ENCODE data around the gene UTP25. TPM values are rescaled to one million over a fixed set of nuclear protein-coding genes. Genes with fewer than 3 reads are reported as not detected.

UTP25 gene
- total RNA-seq, 1 donor from 2014 or later, result 7.4 TPM

DNA sequence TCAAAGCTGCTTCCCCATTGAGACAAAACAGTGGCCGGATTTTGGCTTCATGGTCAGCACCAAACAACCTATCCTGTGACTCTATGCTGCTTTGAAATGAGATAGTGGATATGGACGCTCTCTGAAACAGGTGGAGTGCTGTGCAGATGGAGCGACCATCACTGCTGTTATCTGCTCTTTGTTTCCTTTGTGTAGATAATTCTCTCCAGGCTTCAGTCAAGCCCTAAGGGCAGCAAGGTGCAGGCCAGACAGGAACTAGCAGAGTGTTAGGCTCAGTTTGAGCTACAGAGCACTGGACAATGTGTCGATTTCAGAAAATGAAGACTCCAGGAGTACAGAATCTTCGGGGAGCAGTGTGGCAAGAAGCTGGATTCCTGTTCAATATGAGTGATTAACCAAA, 17.0 kb upstream of the UTP25 start:
- Mint-ChIP-seq H3K27me3 (ENCODE audit: low read depth, unreplicated experiment) (no peaks in the 10 kb centered on the region), H3K27ac (ENCODE audit: unreplicated experiment) (peak overlapping the region; percentile 20), H3K36me3 (ENCODE audit: low read depth, unreplicated experiment) (peaks cover 2% of the 10 kb centered on the region), H3K9me3 (ENCODE audit: unreplicated experiment) (no peaks in the 10 kb centered on the region), H3K4me1 (ENCODE audit: low read depth, unreplicated experiment) (peaks cover 25% of the 10 kb centered on the region), H3K4me3 (ENCODE audit: unreplicated experiment) (no peak overlapping the region)
- TF ChIP-seq EZH2 (IDR thresholded peaks at IDR 0.05; ENCODE audit: insufficient read depth, low read length) (no peak), CTCF (IDR thresholded peaks at IDR 0.05; ENCODE audit: insufficient read depth, low read depth, low read length) (no peak)
- Histone ChIP-seq H3K4me1 (ENCODE audit: insufficient read depth, low read length) (peaks cover 23% of the 10 kb centered on the region), H3K4me2 (ENCODE audit: low read length) (no peak overlapping the region), H4K20me1 (ENCODE audit: insufficient read depth, low read length) (no peaks in the 10 kb centered on the region), H3K27ac (ENCODE audit: low read depth, low read length) (no peak overlapping the region), H3K36me3 (ENCODE audit: insufficient read depth, low read length) (no peaks in the 10 kb centered on the region), H3K4me3 (ENCODE audit: insufficient read depth, low read depth, low read length) (no peak overlapping the region), H3K9ac (ENCODE audit: low read length) (no peak overlapping the region), H3K27me3 (ENCODE audit: insufficient read depth, low read length) (no peaks in the 10 kb centered on the region), H2AFZ (ENCODE audit: low read depth, low read length) (no peak overlapping the region), H3K79me2 (ENCODE audit: insufficient read depth, low read length) (no peaks in the 10 kb centered on the region), H3K9me3 (ENCODE audit: insufficient read depth, low read depth, low read length) (no peaks in the 10 kb centered on the region)
- no peak for DNase-seq (ENCODE audit: low read depth)
- FAIRE-seq, result no peak

GRCh38 chr1:209813902-209814301, 13.9 kb upstream of the UTP25 start:
- no peak overlapping the region for H2AFZ ChIP-seq (ENCODE audit: low read depth, low read length)
- FAIRE-seq (no peak), DNase-seq (ENCODE audit: low read depth) (no peak)
- H3K27ac ChIP-seq (ENCODE audit: low read depth, low read length), result no peak overlapping the region
- H4K20me1 ChIP-seq (ENCODE audit: insufficient read depth, low read length), result no peaks in the 10 kb centered on the region
- H3K27ac Mint-ChIP-seq (ENCODE audit: unreplicated experiment), result no peak overlapping the region
- no peak overlapping the region for H3K4me3 Mint-ChIP-seq (ENCODE audit: unreplicated experiment)
- peaks cover 15% of the 10 kb centered on the region for H3K4me1 Mint-ChIP-seq (ENCODE audit: low read depth, unreplicated experiment)
- H3K27me3 ChIP-seq (ENCODE audit: insufficient read depth, low read length), result no peaks in the 10 kb centered on the region
- no peaks in the 10 kb centered on the region for H3K4me1 ChIP-seq (ENCODE audit: insufficient read depth, low read length)
- H3K79me2 ChIP-seq (ENCODE audit: insufficient read depth, low read length), result no peaks in the 10 kb centered on the region
- H3K9me3 ChIP-seq (ENCODE audit: insufficient read depth, low read depth, low read length), result no peaks in the 10 kb centered on the region
- H3K36me3 Mint-ChIP-seq (ENCODE audit: low read depth, unreplicated experiment), result peaks cover 2% of the 10 kb centered on the region
- peaks cover 6% of the 10 kb centered on the region for H3K27me3 Mint-ChIP-seq (ENCODE audit: low read depth, unreplicated experiment)
- H3K9me3 Mint-ChIP-seq (ENCODE audit: unreplicated experiment), result no peaks in the 10 kb centered on the region
- no peak overlapping the region for H3K4me3 ChIP-seq (ENCODE audit: insufficient read depth, low read depth, low read length)
- no peak overlapping the region for H3K4me2 ChIP-seq (ENCODE audit: low read length)
- TF ChIP-seq CTCF (IDR thresholded peaks at IDR 0.05; ENCODE audit: insufficient read depth, low read depth, low read length) (no peak), EZH2 (IDR thresholded peaks at IDR 0.05; ENCODE audit: insufficient read depth, low read length) (no peak)
- H3K9ac ChIP-seq (ENCODE audit: low read length), result no peak overlapping the region
- no peaks in the 10 kb centered on the region for H3K36me3 ChIP-seq (ENCODE audit: insufficient read depth, low read length)

DNA sequence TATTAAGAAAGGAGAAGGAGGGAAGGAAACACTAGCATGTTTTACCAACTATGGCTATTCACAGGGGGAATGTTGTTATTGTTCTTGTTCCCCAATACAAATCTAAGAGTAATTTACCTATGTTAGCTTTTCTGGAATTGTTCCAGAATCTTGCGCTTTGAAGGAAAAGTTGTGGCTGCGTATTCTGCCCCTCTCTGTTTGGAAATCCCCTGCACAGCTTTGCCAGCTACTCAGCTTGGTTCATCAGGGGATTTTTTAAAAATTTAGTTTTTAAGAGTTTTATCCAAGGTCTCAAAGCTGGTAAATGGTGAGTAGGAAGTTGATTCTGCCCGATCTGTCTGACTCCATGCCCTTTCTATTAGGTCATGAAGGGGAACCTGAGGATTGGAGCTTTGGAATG, 12.3 kb upstream of the UTP25 start:
- no peaks in the 10 kb centered on the region for H3K79me2 ChIP-seq (ENCODE audit: insufficient read depth, low read length)
- H3K27me3 ChIP-seq (ENCODE audit: insufficient read depth, low read length), result no peaks in the 10 kb centered on the region
- H3K4me3 ChIP-seq (ENCODE audit: insufficient read depth, low read depth, low read length), result no peak overlapping the region
- FAIRE-seq (no peak), DNase-seq (ENCODE audit: low read depth) (no peak)
- Mint-ChIP-seq H3K9me3 (ENCODE audit: unreplicated experiment) (no peaks in the 10 kb centered on the region), H3K4me3 (ENCODE audit: unreplicated experiment) (no peak overlapping the region), H3K36me3 (ENCODE audit: low read depth, unreplicated experiment) (no peaks in the 10 kb centered on the region), H3K27ac (ENCODE audit: unreplicated experiment) (no peak overlapping the region), H3K27me3 (ENCODE audit: low read depth, unreplicated experiment) (peaks cover 7% of the 10 kb centered on the region), H3K4me1 (ENCODE audit: low read depth, unreplicated experiment) (peaks cover 9% of the 10 kb centered on the region)
- no peak overlapping the region for H3K27ac ChIP-seq (ENCODE audit: low read depth, low read length)
- no peaks in the 10 kb centered on the region for H3K9me3 ChIP-seq (ENCODE audit: insufficient read depth, low read depth, low read length)
- H3K9ac ChIP-seq (ENCODE audit: low read length), result no peak overlapping the region
- no peak overlapping the region for H3K4me2 ChIP-seq (ENCODE audit: low read length)
- H3K4me1 ChIP-seq (ENCODE audit: insufficient read depth, low read length), result no peaks in the 10 kb centered on the region
- H2AFZ ChIP-seq (ENCODE audit: low read depth, low read length), result no peak overlapping the region
- no peak for TF ChIP-seq CTCF (IDR thresholded peaks at IDR 0.05; ENCODE audit: insufficient read depth, low read depth, low read length)
- H4K20me1 ChIP-seq (ENCODE audit: insufficient read depth, low read length), result no peaks in the 10 kb centered on the region
- no peaks in the 10 kb centered on the region for H3K36me3 ChIP-seq (ENCODE audit: insufficient read depth, low read length)

All from astrocyte (in vitro differentiated cells and primary cell).